Astrocyte of the cerebellum (primary cell): ENCODE results near the gene TOR1AIP2.

ENCODE experiments used
- DNase-seq: peaks from one replicate; pipeline ENCODE4 v3.0.0-alpha.2; 2011; ENCODE audit warnings: low read depth
- H3K4me3 ChIP-seq: 2 replicates; pipeline ENCODE4 v1.5.1; 2011; ENCODE audit warnings: mild to moderate bottlenecking, low read depth, low read length, moderate library complexity
- in situ Hi-C: cut with HindIII; loops from 2 replicates; pipeline ENCODE4 v1.10.0; 2017; ENCODE audit warnings: low sequenced_read_pairs
- TF ChIP-seq, protein P1 (sequence below): IDR thresholded peaks from 2 replicates; pipeline ENCODE4 v1.5.1; 2012; ENCODE audit warnings: low read length, low read depth, moderate library complexity, mild to moderate bottlenecking; ENCODE audit errors: missing control alignments

TOR1AIP2 gene

DNA sequence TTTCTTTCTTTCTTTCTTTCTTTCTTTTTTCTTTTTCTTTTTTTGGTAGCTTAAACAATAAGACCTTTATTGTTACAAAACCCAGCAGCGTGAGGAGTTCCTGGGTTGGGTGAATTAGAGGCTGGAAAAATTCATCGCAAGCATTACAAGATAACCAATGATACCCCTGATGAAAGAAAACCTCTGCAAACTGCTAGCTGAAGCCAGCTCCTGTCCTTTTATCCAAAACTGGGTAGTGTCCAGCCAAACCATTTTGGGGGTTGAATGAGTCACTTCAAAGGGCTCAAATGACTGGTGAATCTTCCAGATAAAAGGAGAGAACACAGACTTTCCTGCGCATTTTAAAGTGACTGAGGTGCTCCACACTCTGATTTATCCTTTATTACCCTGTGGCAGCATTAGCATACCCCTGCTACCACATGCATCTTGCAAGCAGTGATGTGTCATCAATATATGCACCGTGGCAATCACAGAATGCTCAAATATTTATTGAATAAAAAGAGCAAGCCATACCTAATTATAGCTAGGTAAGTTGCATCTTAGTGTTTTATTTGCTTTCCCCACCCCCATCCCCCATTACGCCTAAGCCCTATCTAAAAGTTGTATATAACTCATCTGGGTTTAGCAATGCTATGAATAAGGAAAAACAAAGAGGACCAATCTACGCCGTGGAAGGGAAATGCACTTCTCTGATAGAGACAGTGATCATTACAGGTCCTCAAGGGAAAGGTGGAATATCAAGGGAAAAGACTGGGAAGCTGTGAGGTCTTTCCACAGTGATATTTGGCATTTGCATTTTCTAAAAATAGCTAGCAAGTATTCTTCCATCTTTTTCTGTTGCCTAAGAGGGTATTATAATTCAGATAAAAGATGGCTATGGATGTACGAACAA lies 44.6 kb upstream of the TOR1AIP2 start:
- TF ChIP-seq, protein P1, sequence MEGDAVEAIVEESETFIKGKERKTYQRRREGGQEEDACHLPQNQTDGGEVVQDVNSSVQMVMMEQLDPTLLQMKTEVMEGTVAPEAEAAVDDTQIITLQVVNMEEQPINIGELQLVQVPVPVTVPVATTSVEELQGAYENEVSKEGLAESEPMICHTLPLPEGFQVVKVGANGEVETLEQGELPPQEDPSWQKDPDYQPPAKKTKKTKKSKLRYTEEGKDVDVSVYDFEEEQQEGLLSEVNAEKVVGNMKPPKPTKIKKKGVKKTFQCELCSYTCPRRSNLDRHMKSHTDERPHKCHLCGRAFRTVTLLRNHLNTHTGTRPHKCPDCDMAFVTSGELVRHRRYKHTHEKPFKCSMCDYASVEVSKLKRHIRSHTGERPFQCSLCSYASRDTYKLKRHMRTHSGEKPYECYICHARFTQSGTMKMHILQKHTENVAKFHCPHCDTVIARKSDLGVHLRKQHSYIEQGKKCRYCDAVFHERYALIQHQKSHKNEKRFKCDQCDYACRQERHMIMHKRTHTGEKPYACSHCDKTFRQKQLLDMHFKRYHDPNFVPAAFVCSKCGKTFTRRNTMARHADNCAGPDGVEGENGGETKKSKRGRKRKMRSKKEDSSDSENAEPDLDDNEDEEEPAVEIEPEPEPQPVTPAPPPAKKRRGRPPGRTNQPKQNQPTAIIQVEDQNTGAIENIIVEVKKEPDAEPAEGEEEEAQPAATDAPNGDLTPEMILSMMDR, result no peak
- DNase-seq, result no peak
- no peak overlapping the region for H3K4me3 ChIP-seq
- in situ Hi-C loops, result no loop called here

DNA sequence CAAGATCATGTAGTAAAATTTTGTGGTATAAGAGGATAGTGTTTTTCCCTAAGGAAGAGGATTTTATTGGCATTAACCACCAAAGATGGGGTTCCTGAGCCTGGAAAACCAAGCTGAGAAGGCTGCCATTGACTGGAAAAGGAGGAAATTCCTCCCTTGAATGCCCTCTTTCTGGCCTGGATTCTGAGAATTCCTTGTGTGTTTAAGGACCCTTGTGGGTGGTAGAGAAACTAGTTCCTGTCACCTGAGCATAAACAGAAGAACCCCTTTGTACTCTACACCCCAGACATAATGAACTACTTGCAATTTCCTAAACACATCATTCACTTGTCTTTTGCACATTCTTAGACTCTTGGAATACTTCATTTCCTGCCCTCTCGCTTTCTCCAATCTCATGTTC lies 43.9 kb upstream of the TOR1AIP2 start:
- DNase-seq, result no peak
- H3K4me3 ChIP-seq, result no peak overlapping the region
- in situ Hi-C loops, result no loop called here
- TF ChIP-seq, protein P1, result no peak

DNA sequence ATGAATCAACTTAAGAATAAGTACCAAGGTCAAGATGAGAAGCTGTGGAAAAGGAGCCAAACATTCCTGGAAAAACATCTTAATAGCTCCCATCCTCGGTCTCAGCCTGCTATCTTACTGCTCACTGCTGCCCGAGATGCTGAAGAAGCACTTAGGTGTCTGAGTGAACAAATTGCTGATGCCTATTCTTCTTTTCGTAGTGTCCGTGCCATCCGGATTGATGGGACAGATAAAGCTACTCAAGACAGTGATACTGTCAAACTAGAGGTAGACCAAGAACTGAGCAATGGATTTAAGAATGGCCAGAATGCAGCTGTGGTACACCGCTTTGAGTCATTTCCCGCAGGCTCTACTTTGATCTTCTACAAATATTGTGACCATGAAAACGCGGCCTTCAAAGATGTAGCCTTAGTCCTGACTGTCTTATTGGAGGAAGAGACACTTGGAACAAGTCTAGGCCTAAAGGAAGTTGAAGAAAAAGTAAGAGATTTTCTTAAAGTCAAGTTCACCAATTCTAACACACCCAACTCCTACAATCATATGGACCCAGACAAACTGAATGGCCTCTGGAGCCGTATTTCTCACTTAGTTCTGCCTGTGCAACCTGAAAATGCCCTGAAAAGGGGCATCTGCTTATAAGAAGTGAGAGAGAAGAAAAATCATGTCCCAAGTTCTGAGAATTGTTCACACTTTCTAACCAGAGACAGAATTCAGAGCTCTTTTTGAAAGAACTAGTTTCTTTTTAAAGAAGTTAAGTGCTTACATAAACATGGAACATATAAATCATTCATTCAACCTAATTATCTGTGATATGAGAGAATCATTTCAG lies 40.2 kb upstream of the TOR1AIP2 start:
- in situ Hi-C loops, result no loop called here
- DNase-seq, result no peak
- no peak overlapping the region for H3K4me3 ChIP-seq
- TF ChIP-seq, protein P1, result no peak

DNA sequence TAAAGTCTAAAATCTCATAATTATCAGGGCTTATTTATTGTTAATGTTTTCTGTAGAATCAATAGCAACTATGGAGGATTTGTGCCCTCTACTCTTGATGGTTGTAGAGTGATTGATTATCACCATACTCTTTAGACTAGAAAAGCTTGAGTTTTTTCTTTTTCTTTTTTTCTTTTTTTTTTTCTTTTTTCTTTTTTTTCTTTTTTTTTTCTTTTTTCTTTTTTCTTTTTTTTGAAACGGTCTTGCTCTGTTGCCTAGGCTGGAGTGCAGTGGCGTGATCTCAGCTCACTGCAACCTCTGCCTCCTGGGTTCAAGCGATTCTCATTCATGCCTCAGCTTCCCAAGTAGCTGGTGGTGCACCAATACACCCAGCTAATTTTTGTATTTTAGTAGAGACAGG lies 34.2 kb upstream of the TOR1AIP2 start:
- TF ChIP-seq, protein P1, result no peak
- DNase-seq, result no peak
- no peak overlapping the region for H3K4me3 ChIP-seq
- in situ Hi-C loops, result no loop called here

DNA sequence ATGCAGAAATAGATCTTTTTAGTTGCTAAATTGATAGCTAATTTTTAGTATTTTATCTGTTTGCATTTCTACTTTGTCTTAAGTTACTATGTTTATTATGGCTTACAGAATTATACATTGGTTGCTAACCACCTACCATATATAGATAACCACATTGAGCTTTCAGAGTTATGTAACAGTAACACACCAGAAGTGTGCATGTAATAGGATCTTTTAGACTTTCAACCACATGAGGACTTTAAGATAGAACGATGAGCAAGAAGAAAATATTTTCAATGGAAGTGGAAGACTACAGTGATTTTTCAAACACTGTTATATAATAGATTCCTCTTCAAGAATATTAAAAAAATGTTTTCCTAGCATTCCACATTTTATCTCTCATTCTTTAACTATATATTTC lies 33.3 kb upstream of the TOR1AIP2 start:
- TF ChIP-seq, protein P1, result no peak
- in situ Hi-C loops, result no loop called here
- DNase-seq, result no peak
- no peak overlapping the region for H3K4me3 ChIP-seq

DNA sequence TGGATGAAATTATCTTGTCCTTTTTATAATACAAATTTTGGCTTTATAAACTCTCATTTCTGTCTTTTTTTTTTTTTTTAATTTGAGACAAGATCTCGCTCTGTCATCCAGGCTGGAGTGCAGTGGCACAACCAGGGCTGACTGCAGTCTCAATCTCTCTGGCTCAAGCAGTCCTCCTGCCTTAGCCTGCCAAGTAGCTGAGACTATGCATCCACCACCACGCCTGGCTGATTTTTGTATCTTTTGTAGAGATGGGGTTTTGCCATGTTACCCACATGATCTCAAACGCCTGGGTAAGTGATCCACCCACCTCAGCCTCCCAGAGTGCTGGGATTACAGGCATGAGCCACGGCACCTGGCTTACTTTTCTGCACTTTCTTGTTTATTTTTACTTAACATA lies 12.0 kb upstream of the TOR1AIP2 start:
- no peak overlapping the region for H3K4me3 ChIP-seq
- TF ChIP-seq, protein P1, result no peak
- DNase-seq, result no peak
- in situ Hi-C loops, result no loop called here
